Muscle of leg (tissue), 11 donors: ENCODE results near the gene RPUSD1. TPM values are rescaled to one million over a fixed set of nuclear protein-coding genes. Genes with fewer than 3 reads are reported as not detected.

ENCODE experiments used
- DNase-seq: peaks from one replicate; pipeline ENCODE4 v3.0.0; 2013
- H3K27ac ChIP-seq: one replicate; pipeline ENCODE4 v1.5.1; 2013; ENCODE audit warnings: mild to moderate bottlenecking, low read length, control low read depth
- H3K27me3 ChIP-seq: one replicate; pipeline ENCODE4 v1.6.1; 2013; ENCODE audit warnings: low read length; ENCODE audit not compliant: control insufficient read depth, insufficient read depth
- H3K36me3 ChIP-seq: one replicate; pipeline ENCODE4 v1.6.1; 2013; ENCODE audit warnings: low read length; ENCODE audit not compliant: control insufficient read depth, insufficient read depth
- H3K4me1 ChIP-seq: one replicate; pipeline ENCODE4 v1.6.1; 2013; ENCODE audit warnings: low read length; ENCODE audit not compliant: control insufficient read depth, insufficient read depth
- H3K4me3 ChIP-seq: one replicate; pipeline ENCODE4 v1.5.1; 2013; ENCODE audit warnings: low read length, control low read depth
- H3K9me3 ChIP-seq: replicated peaks from 2 replicates; pipeline ENCODE4 v1.6.1; 2013; ENCODE audit warnings: low read depth, low read length; ENCODE audit not compliant: control insufficient read depth
- WGBS: methylation state at CpG from one replicate; pipeline ENCODE4 v1.1.5; 2013; ENCODE audit warnings: missing lambda C conversion rate; ENCODE audit not compliant: insufficient coverage; 5-methylcytosine and 5-hydroxymethylcytosine counted together
- polyA plus RNA-seq, 8 donors: library from polyadenylated mRNA; unstranded; fragments of 120-200 nt; gene quantifications; one replicate each; pipeline versions ENCODE4 v1.2.1 to v1.2.3, GENCODE V29; 2013; ENCODE audit warnings: inconsistent platforms in 1 of 8, low replicate concordance in 1 of 8; ENCODE audit not compliant: insufficient read length in 8 of 8, insufficient read depth in 1 of 8
- total RNA-seq: library from RNA; stranded (reverse); fragments of 120-200 nt; gene quantifications from one replicate; pipeline ENCODE4 v1.2.4, GENCODE V29; 2013

Gene RPUSD1
- total and polyA plus RNA-seq, 9 donors, result 9.4 to 13.9 (median 11.9) TPM

- Histone ChIP-seq H3K9me3 (no peaks in the 10 kb centered on the region), H3K27me3 (peaks cover 1% of the 10 kb centered on the region), H3K36me3 (peaks cover 21% of the 10 kb centered on the region), H3K4me3 (no peak overlapping the region), H3K27ac (no peak overlapping the region), H3K4me1 (peaks cover 32% of the 10 kb centered on the region)
- 44% methylated on average over 14 of the region's 17 CpGs for WGBS
- peak; percentile 47 for DNase-seq
Measured at GRCh38 chr16:783404-784161, 4.6 kb downstream of the RPUSD1 start.

DNA sequence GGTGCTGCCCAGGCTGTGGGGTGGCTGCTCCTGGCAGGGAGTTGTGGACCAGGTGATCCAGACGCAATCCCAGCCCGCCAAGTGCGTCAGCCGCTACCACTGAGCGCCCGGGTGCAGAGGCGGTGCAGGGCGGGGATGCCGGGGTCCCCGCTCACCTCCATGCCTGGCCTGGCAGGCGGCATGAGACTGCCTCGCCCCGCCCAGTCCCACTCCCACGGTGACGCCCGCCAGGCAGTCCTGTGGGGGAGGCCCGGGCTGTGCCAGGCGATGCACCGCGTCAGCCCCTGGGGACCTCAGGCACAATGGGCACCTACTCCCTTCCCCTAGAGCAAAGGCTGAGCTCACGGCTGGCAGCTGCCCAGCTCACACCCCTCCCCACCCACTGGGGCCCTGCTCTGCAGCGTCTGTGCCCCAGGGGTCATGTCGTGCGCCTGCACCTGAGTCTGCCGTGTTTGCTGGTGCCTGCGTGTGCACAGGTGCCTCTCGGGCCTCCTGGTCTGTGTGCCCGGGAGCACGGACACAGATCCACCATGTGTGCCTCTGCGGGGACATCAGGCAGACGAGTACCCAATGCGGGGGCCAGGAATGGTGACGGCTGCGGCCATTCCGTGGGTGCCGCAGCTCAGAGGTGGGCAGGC, 5.3 kb downstream of the RPUSD1 start:
- Histone ChIP-seq H3K36me3 (peaks cover 21% of the 10 kb centered on the region), H3K4me3 (no peak overlapping the region), H3K27ac (no peak overlapping the region), H3K4me1 (peaks cover 32% of the 10 kb centered on the region), H3K27me3 (peaks cover 8% of the 10 kb centered on the region), H3K9me3 (no peaks in the 10 kb centered on the region)
- whole genome bisulfite sequencing, result 73% methylated on average over 28 of the region's 36 CpGs
- no peak for DNase-seq

DNA sequence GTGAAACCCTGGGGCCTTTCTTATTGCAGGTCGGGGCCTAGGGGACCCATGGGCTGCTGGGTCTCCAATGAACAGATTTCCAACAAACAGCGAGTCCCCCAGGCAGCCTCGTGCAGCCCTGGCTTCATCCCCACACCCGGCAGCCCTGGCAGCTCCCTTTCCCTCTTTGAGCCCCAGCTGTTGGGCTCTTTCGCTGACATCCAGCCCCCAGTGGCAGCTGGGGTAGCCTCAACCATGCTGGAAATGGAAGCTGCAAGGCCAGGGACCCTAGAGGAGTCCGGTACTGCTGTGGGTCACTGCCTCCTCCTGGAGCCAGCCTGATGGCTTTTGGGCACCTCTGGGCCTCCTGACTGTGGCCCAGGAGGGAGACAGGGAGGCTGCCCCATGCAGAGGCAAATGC, 5.9 kb downstream of the RPUSD1 start:
- 52% methylated on average over 6 of the region's 6 CpGs for WGBS
- H3K9me3 ChIP-seq, result no peaks in the 10 kb centered on the region
- H3K27ac ChIP-seq, result no peak overlapping the region
- H3K36me3 ChIP-seq, result peaks cover 21% of the 10 kb centered on the region
- peaks cover 9% of the 10 kb centered on the region for H3K27me3 ChIP-seq
- H3K4me1 ChIP-seq, result peaks cover 27% of the 10 kb centered on the region
- DNase-seq, result peak; percentile 40
- H3K4me3 ChIP-seq, result no peak overlapping the region

GRCh38 chr16:781346-782010, 6.7 kb downstream of the RPUSD1 start:
- DNase-seq, result no peak
- H3K4me1 ChIP-seq, result peaks cover 24% of the 10 kb centered on the region
- H3K27ac ChIP-seq, result no peak overlapping the region
- H3K9me3 ChIP-seq, result no peaks in the 10 kb centered on the region
- H3K36me3 ChIP-seq, result peaks cover 19% of the 10 kb centered on the region
- no peak overlapping the region for H3K4me3 ChIP-seq
- WGBS, result 64% methylated on average over 17 of the region's 19 CpGs
- peaks cover 9% of the 10 kb centered on the region for H3K27me3 ChIP-seq

GRCh38 chr16:780296-780695, 7.9 kb downstream of the RPUSD1 start:
- H3K36me3 ChIP-seq, result peaks cover 7% of the 10 kb centered on the region
- no peaks in the 10 kb centered on the region for H3K9me3 ChIP-seq
- H3K4me3 ChIP-seq, result no peak overlapping the region
- no peak overlapping the region for H3K27ac ChIP-seq
- WGBS, result 90% methylated on average over 16 of the region's 16 CpGs
- peaks cover 9% of the 10 kb centered on the region for H3K27me3 ChIP-seq
- peaks cover 24% of the 10 kb centered on the region for H3K4me1 ChIP-seq
- no peak for DNase-seq

DNA sequence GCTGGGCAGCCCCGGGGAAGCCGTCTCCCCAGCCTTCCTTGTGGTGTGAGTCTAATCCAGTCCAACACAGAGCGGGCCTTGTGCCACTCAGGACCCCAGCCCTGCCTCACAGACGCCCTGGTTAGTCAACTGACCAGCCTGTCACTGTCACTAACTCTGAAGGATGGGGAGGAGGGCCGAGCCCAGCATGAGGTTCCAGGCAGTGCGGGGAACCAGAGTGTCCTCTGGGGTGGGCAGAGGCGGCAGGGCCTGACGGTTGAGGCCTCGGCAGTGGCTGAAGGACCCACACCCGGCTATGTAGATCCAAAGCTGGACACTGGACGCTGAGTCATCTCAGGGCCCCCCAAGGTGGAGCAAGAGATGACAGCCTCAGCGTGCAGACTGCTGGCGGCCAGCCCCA, 8.6 kb downstream of the RPUSD1 start:
- no peak overlapping the region for H3K27ac ChIP-seq
- peaks cover 24% of the 10 kb centered on the region for H3K4me1 ChIP-seq
- WGBS, result 75% methylated on average over 9 of the region's 13 CpGs
- peaks cover under 1% of the 10 kb centered on the region for H3K36me3 ChIP-seq
- no peak overlapping the region for H3K4me3 ChIP-seq
- H3K27me3 ChIP-seq, result peaks cover 9% of the 10 kb centered on the region
- no peaks in the 10 kb centered on the region for H3K9me3 ChIP-seq
- DNase-seq, result no peak

- DNase-seq, result no peak
- Histone ChIP-seq H3K4me3 (no peak overlapping the region), H3K9me3 (no peaks in the 10 kb centered on the region), H3K27me3 (peaks cover 9% of the 10 kb centered on the region), H3K36me3 (no peaks in the 10 kb centered on the region), H3K27ac (no peak overlapping the region), H3K4me1 (peaks cover 21% of the 10 kb centered on the region)
- WGBS, result 93% methylated on average over 6 of the region's 6 CpGs
Measured at GRCh38 chr16:778909-779527, 9.2 kb downstream of the RPUSD1 start.

DNA sequence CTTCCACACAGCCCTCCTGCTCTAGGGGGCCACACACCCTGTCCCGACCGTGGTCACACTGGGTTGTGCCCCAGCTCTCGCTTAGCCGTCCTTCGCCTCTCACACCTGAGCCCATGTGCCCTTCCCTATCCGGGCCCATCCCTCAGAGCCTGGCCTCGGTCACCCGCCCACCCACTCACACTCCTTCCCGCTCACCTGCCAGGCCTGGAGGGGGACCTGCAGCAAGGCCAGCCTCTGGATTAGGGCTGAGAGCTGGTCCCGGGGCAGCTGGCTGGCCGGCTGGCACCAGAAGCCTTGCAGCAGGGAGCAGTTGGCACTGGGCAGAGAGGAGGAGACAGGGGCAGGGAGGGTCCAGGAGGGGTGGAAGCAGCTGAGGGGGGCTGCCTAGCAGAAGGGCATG, 9.7 kb downstream of the RPUSD1 start:
- peaks cover 15% of the 10 kb centered on the region for H3K4me1 ChIP-seq
- H3K27me3 ChIP-seq, result peaks cover 9% of the 10 kb centered on the region
- 65% methylated on average over 10 of the region's 11 CpGs for WGBS
- no peak overlapping the region for H3K4me3 ChIP-seq
- H3K9me3 ChIP-seq, result no peaks in the 10 kb centered on the region
- H3K36me3 ChIP-seq, result no peaks in the 10 kb centered on the region
- H3K27ac ChIP-seq, result no peak overlapping the region
- no peak for DNase-seq

DNA sequence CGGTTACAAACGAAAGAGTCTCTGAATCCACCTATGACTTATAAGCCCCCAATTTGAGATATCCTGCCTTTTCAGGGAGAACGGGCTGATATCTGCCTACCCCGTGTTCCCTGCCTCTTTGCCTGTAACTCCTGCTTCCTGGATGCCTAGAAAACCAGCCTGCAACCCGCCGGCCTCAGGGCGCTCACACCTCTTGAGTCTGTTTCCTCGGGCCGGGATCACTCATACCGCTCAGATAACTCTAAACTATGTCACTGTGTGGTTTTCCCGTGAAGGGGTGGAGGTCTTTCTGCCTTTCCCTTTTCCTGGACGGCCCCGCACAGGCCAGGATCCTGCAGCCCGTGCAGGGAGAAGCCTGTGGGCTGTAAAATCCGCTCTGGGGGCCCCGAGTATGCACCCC, 10.4 kb downstream of the RPUSD1 start:
- no peak for DNase-seq
- Histone ChIP-seq H3K4me1 (peaks cover 9% of the 10 kb centered on the region), H3K4me3 (no peak overlapping the region), H3K27ac (no peak overlapping the region), H3K27me3 (peaks cover 9% of the 10 kb centered on the region), H3K36me3 (no peaks in the 10 kb centered on the region), H3K9me3 (no peaks in the 10 kb centered on the region)
- 45% methylated on average over 5 of the region's 16 CpGs for WGBS

DNA sequence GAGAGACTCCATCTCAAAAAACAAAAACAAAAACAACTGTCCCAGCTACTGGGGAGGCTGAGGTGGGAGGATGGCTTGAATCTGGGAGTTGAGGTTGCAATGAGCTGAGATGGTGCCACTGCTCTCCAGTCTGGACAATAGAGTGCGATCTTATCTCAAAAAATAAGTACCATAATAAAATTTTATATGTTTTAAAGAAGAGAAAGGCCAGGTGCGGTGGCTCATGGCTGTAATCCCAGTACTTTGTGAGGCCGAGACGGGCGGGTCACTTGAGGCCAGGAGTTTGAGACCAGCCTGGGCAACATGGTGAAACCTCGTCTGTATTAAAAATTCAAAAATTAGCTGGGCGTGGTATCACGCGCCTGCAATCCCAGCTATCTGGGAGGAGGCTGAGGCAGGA, 11.4 kb downstream of the RPUSD1 start:
- DNase-seq, result no peak
- WGBS, result 74% methylated on average over 8 of the region's 9 CpGs
- H3K9me3 ChIP-seq, result no peaks in the 10 kb centered on the region
- H3K36me3 ChIP-seq, result no peaks in the 10 kb centered on the region
- H3K27me3 ChIP-seq, result peaks cover 9% of the 10 kb centered on the region
- H3K27ac ChIP-seq, result no peak overlapping the region
- no peaks in the 10 kb centered on the region for H3K4me1 ChIP-seq
- H3K4me3 ChIP-seq, result no peak overlapping the region
